Keratinocyte (primary cell): ENCODE measurements around the gene BBIP1. TPM values are rescaled to one million over a fixed set of nuclear protein-coding genes. Genes with fewer than 3 reads are reported as not detected.

Experiments
- DNase-seq: peaks from one replicate; pipeline ENCODE4 v3.0.0-alpha.2; 2011; ENCODE audit warnings: low read depth, missing footprints, low spot score
- FAIRE-seq: peaks from 2 replicates; lab custom pipeline; 2011; peaks lifted over from hg19 to GRCh38; lab: Jason Lieb, UNC
- H2AFZ ChIP-seq: 2 replicates; pipeline ENCODE4 v1.6.0; 2012; ENCODE audit warnings: low read length, control low read depth, inconsistent platforms; ENCODE audit not compliant: control insufficient read depth
- H3K27ac ChIP-seq: 2 replicates; pipeline ENCODE4 v1.5.1; 2011; ENCODE audit warnings: low read length; ENCODE audit not compliant: control insufficient read depth, insufficient read depth
- H3K27me3 ChIP-seq: 3 replicates; pipeline ENCODE4 v1.6.0; 2011; ENCODE audit warnings: low read length; ENCODE audit not compliant: control insufficient read depth, insufficient read depth; ENCODE audit errors: extremely low read depth
- H3K36me3 ChIP-seq, 2 experiments: 2 replicates in 1 of 2; 3 replicates in 1 of 2; pipeline ENCODE4 v1.5.1; 2011; ENCODE audit warnings: low read length in 2 of 2, mild to moderate bottlenecking in 1 of 2; ENCODE audit not compliant: control insufficient read depth in 2 of 2, insufficient read depth in 2 of 2; ENCODE audit errors: extremely low read depth in 1 of 2
- H3K4me1 ChIP-seq: 3 replicates; pipeline ENCODE4 v1.5.1; 2011; ENCODE audit warnings: low read length; ENCODE audit not compliant: control insufficient read depth, insufficient read depth; ENCODE audit errors: extremely low read depth
- H3K4me2 ChIP-seq: 3 replicates; pipeline ENCODE4 v1.6.0; 2011; ENCODE audit warnings: low read depth, low read length; ENCODE audit not compliant: control insufficient read depth, insufficient read depth; ENCODE audit errors: extremely low read depth
- H3K4me3 ChIP-seq, 3 experiments: fragments of 200-600 bp in 1 of 3; sonication (generic) in 1 of 3; 2 replicates in 2 of 3; 3 replicates in 1 of 3; pipeline ENCODE4 v1.5.1; 2011 to 2016; ENCODE audit warnings: low read length in 3 of 3, mild to moderate bottlenecking in 3 of 3, control low read depth in 2 of 3, inconsistent platforms in 1 of 3, low read depth in 1 of 3, mixed read lengths in 1 of 3, mixed run types in 1 of 3, moderate library complexity in 1 of 3; ENCODE audit not compliant: control insufficient read depth in 2 of 3, insufficient read depth in 2 of 3; ENCODE audit errors: extremely low read depth in 1 of 3
- H3K79me2 ChIP-seq: 2 replicates; pipeline ENCODE4 v1.6.0; 2012; ENCODE audit warnings: low read length; ENCODE audit not compliant: control insufficient read depth, insufficient read depth
- H3K9ac ChIP-seq: 3 replicates; pipeline ENCODE4 v1.6.0; 2011; ENCODE audit warnings: low read length; ENCODE audit not compliant: control insufficient read depth, insufficient read depth; ENCODE audit errors: extremely low read depth
- H3K9me1 ChIP-seq: 3 replicates; pipeline ENCODE4 v1.6.0; 2011; ENCODE audit warnings: low read length; ENCODE audit not compliant: control insufficient read depth, insufficient read depth; ENCODE audit errors: extremely low read depth
- H3K9me3 ChIP-seq: 2 replicates; pipeline ENCODE4 v1.5.1; 2012; ENCODE audit warnings: low read depth, low read length; ENCODE audit not compliant: control insufficient read depth
- H4K20me1 ChIP-seq: 3 replicates; pipeline ENCODE4 v1.6.0; 2011; ENCODE audit warnings: low read length; ENCODE audit not compliant: control insufficient read depth, insufficient read depth; ENCODE audit errors: extremely low read depth
- CTCF ChIP-seq, 3 experiments: IDR thresholded peaks in 1 of 3; conservative IDR thresholded peaks in 1 of 3; optimal IDR thresholded peaks in 1 of 3; 2 replicates in 2 of 3; 3 replicates in 1 of 3; pipeline versions ENCODE3 to v1.5.1; 2011; ENCODE audit warnings: low read length in 3 of 3, mild to moderate bottlenecking in 3 of 3, moderate library complexity in 2 of 3, control low read depth in 1 of 3, inconsistent platforms in 1 of 3; ENCODE audit not compliant: insufficient read depth in 2 of 3; ENCODE audit errors: extremely low read depth in 1 of 3
- EZH2 ChIP-seq: IDR thresholded peaks from one replicate; pipeline ENCODE4 v1.6.1; 2012; ENCODE audit warnings: inconsistent platforms, mild to moderate bottlenecking, low read length, moderate library complexity
- dilution Hi-C: fragments of 300-500 bp; cut with MboI; formaldehyde crosslinking; loops from one replicate; pipeline ENCODE4 v1.7.0; 2020; ENCODE audit warnings: low sequenced_read_pairs; ENCODE audit not compliant: extremely low pct_ligation_motif_present
- polyA plus RNA-seq, 5 experiments: library from polyadenylated mRNA; depleted of rRNA in 3 of 5; stranded (reverse) in 3 of 5; stranded (forward) in 1 of 5; unstranded in 1 of 5; fragments of >200 nt; gene quantifications; 1 replicate in 1 of 5; 2 replicates in 3 of 5; 3 replicates in 1 of 5; pipeline versions ENCODE4 v1.2.1 to v1.2.3, GENCODE V29; 2011 to 2012; ENCODE audit warnings: missing spikeins in 2 of 5, low read depth in 1 of 5, low replicate concordance in 1 of 5

BBIP1 gene
- polyA plus RNA-seq, 1 donor (not counting 4 experiments of a cell fraction or from before 2014, with no cell fraction given) = 30.4 TPM

GRCh38 chr10:110885932-110886674 lies 32.9 kb downstream of the BBIP1 start:
- no peaks in the 10 kb centered on the region for H3K79me2 ChIP-seq
- H3K9me1 ChIP-seq = no peaks in the 10 kb centered on the region
- H3K4me3 ChIP-seq = no peak overlapping the region
- TF ChIP-seq EZH2 (no peak), CTCF (optimal IDR thresholded peaks at IDR 0.05 in 1 of 3, IDR thresholded peaks at IDR 0.05 in 1 of 3, conservative IDR thresholded peaks at IDR 0.05 in 1 of 3; ENCODE audit: extremely low read depth in 1 of 3, insufficient read depth in 2 of 3, low read length in 3 of 3) (no peak)
- dilution Hi-C loops = loop anchor here (25.0 kb wide), 1 partner anchor 574 kb away; the partner anchor contains the start of gene SMNDC1
- no peak overlapping the region for H3K27ac ChIP-seq
- H3K27me3 ChIP-seq = no peaks in the 10 kb centered on the region
- H3K4me1 ChIP-seq = no peaks in the 10 kb centered on the region
- DNase-seq = no peak
- H4K20me1 ChIP-seq = no peaks in the 10 kb centered on the region
- peaks cover 0 to 11% of the 10 kb centered on the region in 2 experiments for H3K36me3 ChIP-seq
- no peaks in the 10 kb centered on the region for H3K9me3 ChIP-seq
- no peak for FAIRE-seq
- H3K4me2 ChIP-seq = no peak overlapping the region
- H2AFZ ChIP-seq = no peak overlapping the region
- H3K9ac ChIP-seq = no peak overlapping the region

GRCh38 chr10:110883924-110884323 lies 35.1 kb downstream of the BBIP1 start:
- Histone ChIP-seq H3K4me3 (no peak overlapping the region), H2AFZ (no peak overlapping the region), H3K9me3 (no peaks in the 10 kb centered on the region), H3K9me1 (no peaks in the 10 kb centered on the region), H3K79me2 (no peaks in the 10 kb centered on the region), H3K4me2 (no peak overlapping the region), H3K27ac (no peak overlapping the region), H3K36me3 (peaks cover 0 to 13% of the 10 kb centered on the region in 2 experiments), H3K4me1 (no peaks in the 10 kb centered on the region), H4K20me1 (no peaks in the 10 kb centered on the region), H3K9ac (no peak overlapping the region), H3K27me3 (no peaks in the 10 kb centered on the region)
- dilution Hi-C loops = loop anchor here (25.0 kb wide), 1 partner anchor 572 kb away; the partner anchor contains the start of gene SMNDC1
- DNase-seq (no peak), FAIRE-seq (no peak)
- no peak for TF ChIP-seq CTCF (optimal IDR thresholded peaks at IDR 0.05 in 1 of 3, IDR thresholded peaks at IDR 0.05 in 1 of 3, conservative IDR thresholded peaks at IDR 0.05 in 1 of 3; ENCODE audit: extremely low read depth in 1 of 3, insufficient read depth in 2 of 3, low read length in 3 of 3)
- TF ChIP-seq EZH2 = no peak
